GM10266 (cell line): ENCODE data around the gene ADGRD2.

Experiments used
- DNase-seq: peaks from one replicate; pipeline ENCODE4 v3.0.0; 2012; ENCODE audit errors: extremely low spot score
- CTCF ChIP-seq: IDR thresholded peaks from 2 replicates; pipeline ENCODE4 v1.5.1; 2012; ENCODE audit warnings: mild to moderate bottlenecking, low read depth; ENCODE audit not compliant: control insufficient read depth, insufficient read depth; ENCODE audit errors: missing control alignments

Gene ADGRD2

GRCh38 chr9:124439086-124439485 is 11.2 kb upstream of the ADGRD2 start:
- DNase-seq = no peak
- no peak for TF ChIP-seq CTCF

GRCh38 chr9:124439686-124440243 is 10.5 kb upstream of the ADGRD2 start:
- TF ChIP-seq CTCF = no peak
- DNase-seq = no peak

GRCh38 chr9:124440786-124441185 is 9.5 kb upstream of the ADGRD2 start:
- DNase-seq = no peak
- no peak for TF ChIP-seq CTCF

- no peak for TF ChIP-seq CTCF
- no peak for DNase-seq
These were observed 9.0 kb upstream of the ADGRD2 start for GRCh38 chr9:124441291-124441690.

- no peak for DNase-seq
- TF ChIP-seq CTCF = no peak
These were observed 7.9 kb upstream of the ADGRD2 start for GRCh38 chr9:124442379-124442778.

- DNase-seq = no peak
- no peak for TF ChIP-seq CTCF
These were observed 7.4 kb upstream of the ADGRD2 start for GRCh38 chr9:124442826-124443225.

GRCh38 chr9:124443625-124444024 is 6.6 kb upstream of the ADGRD2 start:
- TF ChIP-seq CTCF = no peak
- DNase-seq = no peak
